ENCODE results near the gene ZNF304.
A peak's percentile ranks its signal among the peaks of the same experiment; 100 is the strongest.

ZNF304 gene

GRCh38 chr19:57377498-57378146, 26.6 kb downstream of the ZNF304 start:
- TF ChIP-seq SUZ12 (IDR thresholded peaks at IDR 0.05; ENCODE audit: extremely low read depth, insufficient read depth, insufficient read length) (no peak), ZNF274 (IDR thresholded peaks at IDR 0.05; ENCODE audit: low read depth, low read length) (peak; percentile 43; the same call in 1 of the 2 replicates)
- no peak overlapping the region for H3K4me3 ChIP-seq (ENCODE audit: insufficient read length, low read depth)
- no peak for DNase-seq (ENCODE audit: low read depth, low spot score)

GRCh38 chr19:57380923-57381322, 29.9 kb downstream of the ZNF304 start:
- H3K4me1 ChIP-seq (ENCODE audit: insufficient read depth, insufficient read length): no peaks in the 10 kb centered on the region

More at GRCh38 chr19:57377498-57378146, 26.6 kb downstream of the ZNF304 start:
- Histone ChIP-seq H3K9me3 (ENCODE audit: insufficient read depth, low read length) (peaks cover 38% of the 10 kb centered on the region; the same call in 1 of the 2 replicates), H3K4me1 (ENCODE audit: insufficient read depth, insufficient read length) (no peaks in the 10 kb centered on the region), H3K27me3 (ENCODE audit: insufficient read depth, insufficient read length) (no peaks in the 10 kb centered on the region), H3K36me3 (ENCODE audit: insufficient read depth, insufficient read length, low read length) (peaks cover 28% of the 10 kb centered on the region), H3K9ac (ENCODE audit: insufficient read length, low read depth) (no peak overlapping the region)

GRCh38 chr19:57382806-57383488, 31.9 kb downstream of the ZNF304 start:
- Histone ChIP-seq H3K27me3 (ENCODE audit: insufficient read depth, insufficient read length) (no peaks in the 10 kb centered on the region), H3K9me3 (ENCODE audit: insufficient read depth, low read length) (peaks cover 8% of the 10 kb centered on the region; the same call in 1 of the 2 replicates), H3K36me3 (ENCODE audit: insufficient read depth, insufficient read length, low read length) (peaks cover 5% of the 10 kb centered on the region), H3K4me1 (ENCODE audit: insufficient read depth, insufficient read length) (no peaks in the 10 kb centered on the region), H3K9ac (ENCODE audit: insufficient read length, low read depth) (no peak overlapping the region), H3K4me3 (ENCODE audit: insufficient read length, low read depth) (no peak overlapping the region)
- TF ChIP-seq SUZ12 (IDR thresholded peaks at IDR 0.05; ENCODE audit: extremely low read depth, insufficient read depth, insufficient read length): no peak
- TF ChIP-seq YY1 (IDR thresholded peaks at IDR 0.05; ENCODE audit: insufficient read depth, insufficient read length): no peak
- no peak for TF ChIP-seq ZNF274 (IDR thresholded peaks at IDR 0.05; ENCODE audit: low read depth, low read length)
- no peak for DNase-seq (ENCODE audit: low read depth, low spot score)

More at GRCh38 chr19:57380923-57381322, 29.9 kb downstream of the ZNF304 start:
- H3K9ac ChIP-seq (ENCODE audit: insufficient read length, low read depth): no peak overlapping the region
- peaks cover 20% of the 10 kb centered on the region; the same call in 1 of the 2 replicates for H3K9me3 ChIP-seq (ENCODE audit: insufficient read depth, low read length)
- TF ChIP-seq YY1 (IDR thresholded peaks at IDR 0.05; ENCODE audit: insufficient read depth, insufficient read length) (no peak), SUZ12 (IDR thresholded peaks at IDR 0.05; ENCODE audit: extremely low read depth, insufficient read depth, insufficient read length) (no peak), ZNF274 (IDR thresholded peaks at IDR 0.05; ENCODE audit: low read depth, low read length) (no peak)
- no peak overlapping the region for H3K4me3 ChIP-seq (ENCODE audit: insufficient read length, low read depth)
- no peaks in the 10 kb centered on the region for H3K27me3 ChIP-seq (ENCODE audit: insufficient read depth, insufficient read length)
- H3K36me3 ChIP-seq (ENCODE audit: insufficient read depth, insufficient read length, low read length): peaks cover 15% of the 10 kb centered on the region
- DNase-seq (ENCODE audit: low read depth, low spot score): no peak

GRCh38 chr19:57389194-57389729, 38.2 kb downstream of the ZNF304 start:
- Histone ChIP-seq H3K36me3 (ENCODE audit: insufficient read depth, insufficient read length, low read length) (peaks cover 10% of the 10 kb centered on the region), H3K4me1 (ENCODE audit: insufficient read depth, insufficient read length) (no peaks in the 10 kb centered on the region), H3K27me3 (ENCODE audit: insufficient read depth, insufficient read length) (no peaks in the 10 kb centered on the region), H3K9me3 (ENCODE audit: insufficient read depth, low read length) (no peaks in the 10 kb centered on the region), H3K4me3 (ENCODE audit: insufficient read length, low read depth) (peak overlapping the region; percentile 26), H3K9ac (ENCODE audit: insufficient read length, low read depth) (peak overlapping the region; percentile 21)
- no peak for TF ChIP-seq YY1 (IDR thresholded peaks at IDR 0.05; ENCODE audit: insufficient read depth, insufficient read length)
- no peak for TF ChIP-seq ZNF274 (IDR thresholded peaks at IDR 0.05; ENCODE audit: low read depth, low read length)
- TF ChIP-seq SUZ12 (IDR thresholded peaks at IDR 0.05; ENCODE audit: extremely low read depth, insufficient read depth, insufficient read length): no peak
- no peak for DNase-seq (ENCODE audit: low read depth, low spot score)

GRCh38 chr19:57389730-57390598, 38.9 kb downstream of the ZNF304 start, which contains the start of gene ZNF548:
TSS of gene ZNF548 (plus strand) at chr19:57389854. CDS start at chr19:57390100, 246 bp downstream.
- peak; percentile 97 for DNase-seq (ENCODE audit: low read depth, low spot score)

GRCh38 chr19:57395710-57396109, 44.6 kb downstream of the ZNF304 start:
- H3K36me3 ChIP-seq (ENCODE audit: insufficient read depth, insufficient read length, low read length): peaks cover 44% of the 10 kb centered on the region
- H3K9me3 ChIP-seq (ENCODE audit: insufficient read depth, low read length): no peaks in the 10 kb centered on the region
- no peak overlapping the region for H3K9ac ChIP-seq (ENCODE audit: insufficient read length, low read depth)
- no peaks in the 10 kb centered on the region for H3K4me1 ChIP-seq (ENCODE audit: insufficient read depth, insufficient read length)
- no peak overlapping the region for H3K4me3 ChIP-seq (ENCODE audit: insufficient read length, low read depth)
- H3K27me3 ChIP-seq (ENCODE audit: insufficient read depth, insufficient read length): no peaks in the 10 kb centered on the region
- DNase-seq (ENCODE audit: low read depth, low spot score): no peak
- TF ChIP-seq SUZ12 (IDR thresholded peaks at IDR 0.05; ENCODE audit: extremely low read depth, insufficient read depth, insufficient read length): no peak
- no peak for TF ChIP-seq ZNF274 (IDR thresholded peaks at IDR 0.05; ENCODE audit: low read depth, low read length)
- no peak for TF ChIP-seq YY1 (IDR thresholded peaks at IDR 0.05; ENCODE audit: insufficient read depth, insufficient read length)

More at GRCh38 chr19:57389730-57390598, 38.9 kb downstream of the ZNF304 start, which contains the start of gene ZNF548:
- Histone ChIP-seq H3K9me3 (ENCODE audit: insufficient read depth, low read length) (no peaks in the 10 kb centered on the region), H3K4me1 (ENCODE audit: insufficient read depth, insufficient read length) (no peaks in the 10 kb centered on the region), H3K4me3 (ENCODE audit: insufficient read length, low read depth) (peak within 1 kb of the TSS; percentile 66), H3K27me3 (ENCODE audit: insufficient read depth, insufficient read length) (no peaks in the 10 kb centered on the region), H3K9ac (ENCODE audit: insufficient read length, low read depth) (peak within 1 kb of the TSS; percentile 79), H3K36me3 (ENCODE audit: insufficient read depth, insufficient read length, low read length) (peaks cover 14% of the 10 kb centered on the region)
- no peak for TF ChIP-seq YY1 (IDR thresholded peaks at IDR 0.05; ENCODE audit: insufficient read depth, insufficient read length)
- TF ChIP-seq SUZ12 (IDR thresholded peaks at IDR 0.05; ENCODE audit: extremely low read depth, insufficient read depth, insufficient read length): no peak
- TF ChIP-seq ZNF274 (IDR thresholded peaks at IDR 0.05; ENCODE audit: low read depth, low read length): no peak
